K562 (cell line): Measurements from ENCODE around the gene CTIF.

Experiments used
- FOXA1 ChIP-seq: fragments of 450-650 bp; IDR thresholded peaks from 2 replicates; pipeline ENCODE4 v1.6.1; 2016; ENCODE audit warnings: mild to moderate bottlenecking, borderline replicate concordance
- FOXJ3 ChIP-seq: sonication (generic); formaldehyde crosslinking; IDR thresholded peaks from 2 replicates; pipeline ENCODE4 v1.4.0; 2020; ENCODE audit warnings: mild to moderate bottlenecking, missing genetic modification reagents
- PKNOX1 ChIP-seq: fragments of 450-650 bp; IDR thresholded peaks from 2 replicates; pipeline ENCODE4 v1.6.1; 2016
- ZBTB26 ChIP-seq: fragments of 450-650 bp; formaldehyde crosslinking; IDR thresholded peaks from 2 replicates; pipeline ENCODE4 v1.4.0; 2022; ENCODE audit warnings: missing genetic modification characterization

GRCh38 chr18:48706731-48707130, 167.9 kb downstream of the CTIF start:
- no peak for TF ChIP-seq ZBTB26 (CRISPR knock-in tag)
- no peak for TF ChIP-seq FOXJ3 (CRISPR knock-in tag)
- no peak for TF ChIP-seq PKNOX1
- TF ChIP-seq FOXA1: no peak
